Epithelial cell of esophagus (primary cell): Measurements from ENCODE around the gene ZNF784.

Experiments used
- DNase-seq: peaks from one replicate; pipeline ENCODE4 v3.0.0; 2010; ENCODE audit warnings: low read depth
- H3K4me3 ChIP-seq: 2 replicates; pipeline ENCODE4 v1.5.1; 2011; ENCODE audit warnings: mild to moderate bottlenecking, low read length, control low read depth
- CTCF ChIP-seq: IDR thresholded peaks from 2 replicates; pipeline ENCODE4 v1.5.1; 2011; ENCODE audit warnings: low read depth, mild to moderate bottlenecking, low read length, control low read depth, inconsistent platforms; ENCODE audit not compliant: insufficient read depth; ENCODE audit errors: missing control alignments

The ZNF784 gene

GRCh38 chr19:55669418-55670279 is 45.3 kb upstream of the ZNF784 start:
- no peak for DNase-seq
- H3K4me3 ChIP-seq: no peak overlapping the region
- no peak for TF ChIP-seq CTCF

GRCh38 chr19:55668603-55669348 is 44.4 kb upstream of the ZNF784 start:
- TF ChIP-seq CTCF: no peak
- H3K4me3 ChIP-seq: no peak overlapping the region
- DNase-seq: no peak

GRCh38 chr19:55667958-55668357 is 43.6 kb upstream of the ZNF784 start:
- no peak overlapping the region for H3K4me3 ChIP-seq
- no peak for TF ChIP-seq CTCF
- DNase-seq: peak; percentile 67

- DNase-seq: no peak
- no peak overlapping the region for H3K4me3 ChIP-seq
- no peak for TF ChIP-seq CTCF
Observed at GRCh38 chr19:55667511-55667910, 43.1 kb upstream of the ZNF784 start.

- H3K4me3 ChIP-seq: no peak overlapping the region
- DNase-seq: no peak
- no peak for TF ChIP-seq CTCF
Observed at GRCh38 chr19:55667006-55667381, 42.6 kb upstream of the ZNF784 start.

- DNase-seq: no peak
- TF ChIP-seq CTCF: no peak
- no peak overlapping the region for H3K4me3 ChIP-seq
Observed at GRCh38 chr19:55666343-55667005, 42.1 kb upstream of the ZNF784 start.
